HL-60 (cell line): Measurements from ENCODE around the gene OSBPL5.
A peak's percentile ranks its signal among the peaks of the same experiment; 100 is the strongest.

Source experiments
- DNase-seq, 2 experiments: peaks; one replicate each; pipeline ENCODE4 v3.0.0-alpha.2; 2010 to 2020; ENCODE audit warnings: low read depth in 1 of 2, low spot score in 1 of 2
- H3K27ac ChIP-seq: fragments of 250-450 bp; sonication (Bioruptor Pico); replicated peaks from 2 replicates; pipeline ENCODE4 v1.5.1; 2020; ENCODE audit warnings: mild to moderate bottlenecking, moderate library complexity
- H3K27me3 ChIP-seq: fragments of 250-450 bp; sonication (Bioruptor Pico); 2 replicates; pipeline ENCODE4 v1.5.1; 2021; ENCODE audit warnings: mild to moderate bottlenecking, moderate library complexity; ENCODE audit not compliant: insufficient read depth, poor library complexity, severe bottlenecking
- H3K4me3 ChIP-seq: replicated peaks from 2 replicates; pipeline ENCODE4 v1.5.1; 2011; ENCODE audit warnings: mild to moderate bottlenecking, control low read depth, low read length; ENCODE audit not compliant: insufficient read depth
- CTCF ChIP-seq: IDR thresholded peaks from one replicate; pipeline ENCODE4 v1.5.1; 2011; ENCODE audit warnings: low read length, control low read depth, inconsistent platforms; ENCODE audit not compliant: insufficient read depth
- GABPA ChIP-seq: IDR thresholded peaks from 2 replicates; pipeline ENCODE4 v1.6.1; 2012; ENCODE audit warnings: low read depth
- POLR2AphosphoS5 ChIP-seq: IDR thresholded peaks from 2 replicates; pipeline ENCODE4 v1.6.1; 2012; ENCODE audit warnings: low read depth
- REST ChIP-seq: IDR thresholded peaks from 2 replicates; pipeline ENCODE4 v1.6.1; 2012; ENCODE audit warnings: low read depth; ENCODE audit not compliant: insufficient replicate concordance
- SPI1 ChIP-seq: IDR thresholded peaks from 2 replicates; pipeline ENCODE4 v1.6.1; 2012; ENCODE audit warnings: low read depth, mild to moderate bottlenecking, borderline replicate concordance

Gene OSBPL5

GRCh38 chr11:3123305-3123704 is 41.8 kb downstream of the OSBPL5 start:
- H3K27ac ChIP-seq, result no peak overlapping the region
- DNase-seq, result no peak

GRCh38 chr11:3122775-3123201 is 42.3 kb downstream of the OSBPL5 start:
- DNase-seq, result no peak
- no peaks in the 10 kb centered on the region for H3K27me3 ChIP-seq
- no peak overlapping the region for H3K4me3 ChIP-seq
- no peak for TF ChIP-seq POLR2AphosphoS5
- TF ChIP-seq CTCF, result no peak
- TF ChIP-seq GABPA, result no peak
- no peak for TF ChIP-seq REST
- no peak for TF ChIP-seq SPI1
- H3K27ac ChIP-seq, result no peak overlapping the region

More at GRCh38 chr11:3123305-3123704, 41.8 kb downstream of the OSBPL5 start:
- TF ChIP-seq POLR2AphosphoS5 (no peak), SPI1 (no peak), GABPA (no peak), REST (no peak), CTCF (no peak)
- Histone ChIP-seq H3K27me3 (no peaks in the 10 kb centered on the region), H3K4me3 (no peak overlapping the region)

- no peak overlapping the region for H3K4me3 ChIP-seq
- no peak for DNase-seq
- H3K27ac ChIP-seq, result no peak overlapping the region
- TF ChIP-seq GABPA, result no peak
- no peaks in the 10 kb centered on the region for H3K27me3 ChIP-seq
Measured at GRCh38 chr11:3121931-3122774, 43.0 kb downstream of the OSBPL5 start.

- Histone ChIP-seq H3K4me3 (no peak overlapping the region), H3K27me3 (no peaks in the 10 kb centered on the region), H3K27ac (no peak overlapping the region)
- TF ChIP-seq GABPA (no peak), POLR2AphosphoS5 (peak; percentile 6; the same call in 1 of the 2 replicates), CTCF (no peak), SPI1 (no peak), REST (no peak)
- no peak for DNase-seq
Measured at GRCh38 chr11:3121416-3121815, 43.7 kb downstream of the OSBPL5 start.
